GM12873 (cell line): ENCODE results near the gene DHX8.

ENCODE experiments used
- TF ChIP-seq, protein P1 (sequence below): IDR thresholded peaks from 2 replicates; pipeline ENCODE4 v1.5.1; 2012; ENCODE audit warnings: low read depth, mild to moderate bottlenecking, moderate library complexity, low read length, control low read depth; ENCODE audit not compliant: insufficient read depth; ENCODE audit errors: missing control alignments

Gene DHX8

GRCh38 chr17:43465049-43465448, 18.7 kb upstream of the DHX8 start:
- TF ChIP-seq, protein P1, sequence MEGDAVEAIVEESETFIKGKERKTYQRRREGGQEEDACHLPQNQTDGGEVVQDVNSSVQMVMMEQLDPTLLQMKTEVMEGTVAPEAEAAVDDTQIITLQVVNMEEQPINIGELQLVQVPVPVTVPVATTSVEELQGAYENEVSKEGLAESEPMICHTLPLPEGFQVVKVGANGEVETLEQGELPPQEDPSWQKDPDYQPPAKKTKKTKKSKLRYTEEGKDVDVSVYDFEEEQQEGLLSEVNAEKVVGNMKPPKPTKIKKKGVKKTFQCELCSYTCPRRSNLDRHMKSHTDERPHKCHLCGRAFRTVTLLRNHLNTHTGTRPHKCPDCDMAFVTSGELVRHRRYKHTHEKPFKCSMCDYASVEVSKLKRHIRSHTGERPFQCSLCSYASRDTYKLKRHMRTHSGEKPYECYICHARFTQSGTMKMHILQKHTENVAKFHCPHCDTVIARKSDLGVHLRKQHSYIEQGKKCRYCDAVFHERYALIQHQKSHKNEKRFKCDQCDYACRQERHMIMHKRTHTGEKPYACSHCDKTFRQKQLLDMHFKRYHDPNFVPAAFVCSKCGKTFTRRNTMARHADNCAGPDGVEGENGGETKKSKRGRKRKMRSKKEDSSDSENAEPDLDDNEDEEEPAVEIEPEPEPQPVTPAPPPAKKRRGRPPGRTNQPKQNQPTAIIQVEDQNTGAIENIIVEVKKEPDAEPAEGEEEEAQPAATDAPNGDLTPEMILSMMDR: no peak

GRCh38 chr17:43467981-43468581, 15.7 kb upstream of the DHX8 start:
- TF ChIP-seq, protein P1: no peak

DNA sequence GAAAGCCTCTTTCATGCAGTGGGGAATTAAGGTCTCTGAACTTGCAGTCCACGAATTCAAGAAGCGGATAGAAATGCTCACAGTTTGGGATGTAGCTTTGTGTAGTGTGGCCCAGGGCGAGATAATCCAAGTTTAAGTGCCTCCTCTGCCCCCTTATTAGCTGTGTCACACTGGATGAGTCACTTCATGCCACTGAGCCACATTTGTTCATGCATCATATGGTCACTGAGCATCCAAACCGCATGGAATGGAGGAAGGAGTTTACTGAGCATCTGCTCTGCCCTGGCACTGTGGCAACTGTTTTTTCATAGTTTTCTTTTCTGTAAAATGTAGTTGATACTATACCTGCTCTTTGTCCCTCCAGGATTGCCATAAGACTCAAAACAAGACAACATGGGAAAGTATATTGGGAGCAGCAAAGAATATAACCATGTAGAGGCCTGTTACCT, 15.1 kb upstream of the DHX8 start:
- TF ChIP-seq, protein P1: no peak

GRCh38 chr17:43469145-43469544, 14.6 kb upstream of the DHX8 start:
- TF ChIP-seq, protein P1: no peak

DNA sequence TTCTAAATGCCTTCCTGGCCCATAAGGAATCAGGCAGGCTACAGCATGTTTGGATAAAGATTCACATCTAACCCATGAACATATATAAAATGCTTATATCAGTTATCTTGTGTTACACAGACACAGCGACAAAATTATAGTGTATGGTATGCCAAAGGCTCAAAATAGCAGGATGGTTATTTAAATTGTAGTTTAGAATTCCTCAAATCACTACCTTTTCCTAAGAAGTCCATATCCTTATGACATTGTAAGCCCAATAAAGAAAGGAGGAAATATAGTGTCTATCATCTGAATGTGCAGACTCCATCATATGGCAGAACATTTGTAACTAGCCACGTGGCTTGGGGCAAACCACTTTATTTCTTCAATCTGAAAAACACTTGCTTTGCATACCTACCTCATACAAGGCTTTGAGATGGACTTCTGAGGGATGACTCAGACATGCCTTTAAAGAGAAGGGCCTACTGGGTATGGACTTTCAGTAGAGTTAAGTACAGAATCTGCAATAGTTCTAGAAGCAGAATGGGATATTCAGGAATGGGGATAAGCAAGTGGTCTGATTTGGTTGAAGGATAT, 12.1 kb upstream of the DHX8 start:
- TF ChIP-seq, protein P1: no peak

DNA sequence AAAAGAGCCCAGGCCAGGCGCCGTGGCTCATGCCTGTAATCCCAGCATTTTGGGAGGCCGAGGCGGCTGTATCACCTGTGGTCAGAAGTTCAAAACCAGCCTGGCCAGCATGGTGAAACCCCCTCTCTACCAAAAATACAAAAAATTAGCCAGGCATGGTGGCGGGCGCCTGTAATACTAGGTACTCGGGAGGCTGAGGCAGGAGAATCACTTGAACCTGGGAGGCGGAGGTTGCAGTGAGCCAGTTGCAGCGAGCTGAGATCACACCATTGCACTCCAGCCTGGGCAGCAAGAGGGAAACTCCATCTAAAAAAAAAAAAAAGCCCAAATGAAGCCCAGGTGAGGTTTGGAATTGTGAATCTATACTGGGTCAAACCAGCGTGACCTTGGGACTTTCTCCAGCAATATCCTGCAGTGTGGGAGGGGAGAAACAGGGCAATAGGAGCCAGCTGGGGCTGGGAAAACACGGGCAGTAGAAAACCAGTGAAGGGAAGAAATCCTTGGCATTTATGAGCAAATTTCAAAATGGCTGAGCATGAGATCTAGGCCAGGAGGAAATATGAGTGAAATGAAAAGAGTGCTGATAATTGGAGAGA, 8.2 kb upstream of the DHX8 start:
- TF ChIP-seq, protein P1: no peak

GRCh38 chr17:43477832-43478634, 5.7 kb upstream of the DHX8 start:
- TF ChIP-seq, protein P1: no peak
